Measurements from ENCODE around the gene AFTPH.

AFTPH gene

GRCh38 chr2:64601785-64602391 is 77.8 kb downstream of the AFTPH start:
- TF ChIP-seq EZH2 (IDR thresholded peaks at IDR 0.05; ENCODE audit: borderline replicate concordance, low read depth, low read length, severe bottlenecking) (no peak), CTCF (IDR thresholded peaks at IDR 0.05; ENCODE audit: borderline replicate concordance, extremely low read depth, low read length, poor library complexity, severe bottlenecking) (no peak)
- no peaks in the 10 kb centered on the region for H3K4me1 ChIP-seq (ENCODE audit: insufficient read depth, low read length)
- DNase-seq (no peak), ATAC-seq (ENCODE audit: insufficient read depth, low read depth) (no peak)
- H2AFZ ChIP-seq (ENCODE audit: low read depth, low read length): no peak overlapping the region
- no peaks in the 10 kb centered on the region for H3K9me3 ChIP-seq (ENCODE audit: insufficient read depth, low read length, severe bottlenecking)
- H3K9ac ChIP-seq (ENCODE audit: low read depth, low read length): no peak overlapping the region
- H3K4me3 ChIP-seq (ENCODE audit: low read depth in 1 of 2, low read length in 2 of 2): no peak overlapping the region
- no peaks in the 10 kb centered on the region for H4K20me1 ChIP-seq (ENCODE audit: insufficient read depth, low read length)
- H3K4me2 ChIP-seq (ENCODE audit: insufficient read depth, low read length): no peak overlapping the region
- no peak overlapping the region for H3K27ac ChIP-seq (ENCODE audit: low read length)
- no peaks in the 10 kb centered on the region for H3K79me2 ChIP-seq (ENCODE audit: insufficient read depth, low read length)
- no peaks in the 10 kb centered on the region for H3K36me3 ChIP-seq (ENCODE audit: insufficient read depth, low read length)
- H3K27me3 ChIP-seq (ENCODE audit: insufficient read depth, low read length, poor library complexity): no peaks in the 10 kb centered on the region

GRCh38 chr2:64602436-64602835 is 78.3 kb downstream of the AFTPH start:
- H3K4me3 ChIP-seq (ENCODE audit: low read depth in 1 of 2, low read length in 2 of 2): no peak overlapping the region
- no peak overlapping the region for H3K9ac ChIP-seq (ENCODE audit: low read depth, low read length)
- H3K4me2 ChIP-seq (ENCODE audit: insufficient read depth, low read length): no peak overlapping the region
- H3K27me3 ChIP-seq (ENCODE audit: insufficient read depth, low read length, poor library complexity): no peaks in the 10 kb centered on the region
- ATAC-seq (ENCODE audit: insufficient read depth, low read depth) (no peak), DNase-seq (no peak)
- H2AFZ ChIP-seq (ENCODE audit: low read depth, low read length): no peak overlapping the region
- H3K4me1 ChIP-seq (ENCODE audit: insufficient read depth, low read length): no peaks in the 10 kb centered on the region
- H4K20me1 ChIP-seq (ENCODE audit: insufficient read depth, low read length): no peaks in the 10 kb centered on the region
- no peak overlapping the region for H3K27ac ChIP-seq (ENCODE audit: low read length)
- H3K36me3 ChIP-seq (ENCODE audit: insufficient read depth, low read length): no peaks in the 10 kb centered on the region
- TF ChIP-seq EZH2 (IDR thresholded peaks at IDR 0.05; ENCODE audit: borderline replicate concordance, low read depth, low read length, severe bottlenecking): no peak
- no peak for TF ChIP-seq CTCF (IDR thresholded peaks at IDR 0.05; ENCODE audit: borderline replicate concordance, extremely low read depth, low read length, poor library complexity, severe bottlenecking)
- H3K9me3 ChIP-seq (ENCODE audit: insufficient read depth, low read length, severe bottlenecking): no peaks in the 10 kb centered on the region
- no peaks in the 10 kb centered on the region for H3K79me2 ChIP-seq (ENCODE audit: insufficient read depth, low read length)

GRCh38 chr2:64604155-64604554 is 80.0 kb downstream of the AFTPH start:
- no peaks in the 10 kb centered on the region for H3K4me1 ChIP-seq (ENCODE audit: insufficient read depth, low read length)
- ATAC-seq (ENCODE audit: insufficient read depth, low read depth) (no peak), DNase-seq (no peak)
- no peak overlapping the region for H2AFZ ChIP-seq (ENCODE audit: low read depth, low read length)
- no peaks in the 10 kb centered on the region for H3K79me2 ChIP-seq (ENCODE audit: insufficient read depth, low read length)
- no peak overlapping the region for H3K4me2 ChIP-seq (ENCODE audit: insufficient read depth, low read length)
- TF ChIP-seq CTCF (IDR thresholded peaks at IDR 0.05; ENCODE audit: borderline replicate concordance, extremely low read depth, low read length, poor library complexity, severe bottlenecking) (no peak), EZH2 (IDR thresholded peaks at IDR 0.05; ENCODE audit: borderline replicate concordance, low read depth, low read length, severe bottlenecking) (no peak)
- no peaks in the 10 kb centered on the region for H3K9me3 ChIP-seq (ENCODE audit: insufficient read depth, low read length, severe bottlenecking)
- H3K4me3 ChIP-seq (ENCODE audit: low read depth in 1 of 2, low read length in 2 of 2): no peak overlapping the region
- H3K36me3 ChIP-seq (ENCODE audit: insufficient read depth, low read length): no peaks in the 10 kb centered on the region
- 0 out of 2 replicates have a peak, but pooled peaks cover 3% of the 10 kb centered on the region for H4K20me1 ChIP-seq (ENCODE audit: insufficient read depth, low read length)
- H3K27ac ChIP-seq (ENCODE audit: low read length): no peak overlapping the region
- no peaks in the 10 kb centered on the region for H3K27me3 ChIP-seq (ENCODE audit: insufficient read depth, low read length, poor library complexity)
- H3K9ac ChIP-seq (ENCODE audit: low read depth, low read length): no peak overlapping the region

Data from DND-41 (cell line).